HFFc6 (cell line): ENCODE data around the gene ORM2. TPM values are rescaled to one million over a fixed set of nuclear protein-coding genes. Genes with fewer than 3 reads are reported as not detected.

ENCODE experiments used
- DNase-seq: peaks from one replicate; pipeline ENCODE4 v3.0.0-alpha.2; 2018
- H3K27ac Mint-ChIP-seq: 2 replicates; pipeline ENCODE4 v1.8.0; 2020; ENCODE audit warnings: mild to moderate bottlenecking, mixed read lengths
- H3K27me3 Mint-ChIP-seq: 2 replicates; pipeline ENCODE4 v1.8.0; 2021; ENCODE audit warnings: mild to moderate bottlenecking, moderate library complexity, mixed read lengths; ENCODE audit not compliant: insufficient read depth
- H3K36me3 Mint-ChIP-seq: 2 replicates; pipeline ENCODE4 v1.8.0; 2021; ENCODE audit warnings: low read depth, mixed read lengths
- H3K4me1 Mint-ChIP-seq: 2 replicates; pipeline ENCODE4 v1.8.0; 2020; ENCODE audit warnings: low read depth, mixed read lengths
- H3K4me3 Mint-ChIP-seq: 2 replicates; pipeline ENCODE4 v1.8.0; 2020; ENCODE audit warnings: mild to moderate bottlenecking, moderate library complexity, mixed read lengths
- H3K9me3 Mint-ChIP-seq: 2 replicates; pipeline ENCODE4 v1.8.0; 2020; ENCODE audit warnings: mild to moderate bottlenecking, mixed read lengths
- total RNA-seq, 6 experiments: library from RNA; stranded (reverse); fragmentation: NEBNext Ultra II Directional; extraction: Animal tissue kit (Norgen Biotek cat#: 25700); gene quantifications; 2 replicates in 1 of 6; 3 replicates in 5 of 6; pipeline ENCODE4 v1.2.3, GENCODE V29; 2021
- TF ChIP-seq, protein P1 (sequence below): fragments of 200-600 bp; sonication (generic); IDR thresholded peaks from 2 replicates; pipeline ENCODE4 v1.5.0; 2021; ENCODE audit warnings: antibody characterized with exemption, mild to moderate bottlenecking

The ORM2 gene
- total RNA-seq, 6 experiments from 2014 or later: not detected

DNA sequence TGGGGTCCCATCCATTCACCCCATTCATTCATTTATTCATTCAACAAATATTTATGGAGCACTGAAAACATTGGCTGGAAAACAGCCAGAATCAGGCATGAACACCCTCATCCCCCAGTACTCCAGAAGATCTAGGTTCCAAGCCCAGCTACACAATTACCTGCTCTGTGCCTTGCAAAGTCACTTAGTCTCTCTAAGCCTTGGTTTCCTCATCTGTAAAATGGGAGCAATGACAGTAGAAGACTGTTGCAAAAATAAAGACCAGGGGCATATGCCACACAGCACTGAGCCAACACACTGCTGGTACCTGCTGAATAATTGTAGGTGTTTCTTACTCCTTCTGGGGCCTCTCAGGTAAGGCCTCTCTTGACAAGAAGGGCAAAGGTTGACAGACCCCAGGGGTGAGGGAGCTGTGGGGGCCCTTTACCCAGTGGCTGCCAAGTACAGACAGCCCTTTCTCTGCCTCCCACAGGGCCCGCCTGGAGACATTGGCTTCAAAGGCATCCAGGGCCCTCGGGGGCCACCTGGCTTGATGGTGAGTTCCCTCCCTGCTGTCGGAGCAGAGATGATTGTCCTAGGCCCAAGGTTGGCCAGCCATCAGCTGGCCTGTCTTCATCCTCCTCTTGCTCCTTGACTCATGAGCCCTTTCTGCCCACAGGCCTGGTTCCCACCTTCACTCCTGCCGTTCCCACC lies 29.4 kb upstream of the ORM2 start:
- DNase-seq: no peak
- H3K4me1 Mint-ChIP-seq: no peaks in the 10 kb centered on the region; the same call in 1 of the 2 replicates
- H3K9me3 Mint-ChIP-seq: no peaks in the 10 kb centered on the region
- H3K27me3 Mint-ChIP-seq: peaks cover 2% of the 10 kb centered on the region; the same call in 1 of the 2 replicates
- no peak overlapping the region for H3K27ac Mint-ChIP-seq
- peaks cover 21% of the 10 kb centered on the region for H3K36me3 Mint-ChIP-seq
- TF ChIP-seq, protein P1, sequence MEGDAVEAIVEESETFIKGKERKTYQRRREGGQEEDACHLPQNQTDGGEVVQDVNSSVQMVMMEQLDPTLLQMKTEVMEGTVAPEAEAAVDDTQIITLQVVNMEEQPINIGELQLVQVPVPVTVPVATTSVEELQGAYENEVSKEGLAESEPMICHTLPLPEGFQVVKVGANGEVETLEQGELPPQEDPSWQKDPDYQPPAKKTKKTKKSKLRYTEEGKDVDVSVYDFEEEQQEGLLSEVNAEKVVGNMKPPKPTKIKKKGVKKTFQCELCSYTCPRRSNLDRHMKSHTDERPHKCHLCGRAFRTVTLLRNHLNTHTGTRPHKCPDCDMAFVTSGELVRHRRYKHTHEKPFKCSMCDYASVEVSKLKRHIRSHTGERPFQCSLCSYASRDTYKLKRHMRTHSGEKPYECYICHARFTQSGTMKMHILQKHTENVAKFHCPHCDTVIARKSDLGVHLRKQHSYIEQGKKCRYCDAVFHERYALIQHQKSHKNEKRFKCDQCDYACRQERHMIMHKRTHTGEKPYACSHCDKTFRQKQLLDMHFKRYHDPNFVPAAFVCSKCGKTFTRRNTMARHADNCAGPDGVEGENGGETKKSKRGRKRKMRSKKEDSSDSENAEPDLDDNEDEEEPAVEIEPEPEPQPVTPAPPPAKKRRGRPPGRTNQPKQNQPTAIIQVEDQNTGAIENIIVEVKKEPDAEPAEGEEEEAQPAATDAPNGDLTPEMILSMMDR: no peak
- H3K4me3 Mint-ChIP-seq: no peak overlapping the region

DNA sequence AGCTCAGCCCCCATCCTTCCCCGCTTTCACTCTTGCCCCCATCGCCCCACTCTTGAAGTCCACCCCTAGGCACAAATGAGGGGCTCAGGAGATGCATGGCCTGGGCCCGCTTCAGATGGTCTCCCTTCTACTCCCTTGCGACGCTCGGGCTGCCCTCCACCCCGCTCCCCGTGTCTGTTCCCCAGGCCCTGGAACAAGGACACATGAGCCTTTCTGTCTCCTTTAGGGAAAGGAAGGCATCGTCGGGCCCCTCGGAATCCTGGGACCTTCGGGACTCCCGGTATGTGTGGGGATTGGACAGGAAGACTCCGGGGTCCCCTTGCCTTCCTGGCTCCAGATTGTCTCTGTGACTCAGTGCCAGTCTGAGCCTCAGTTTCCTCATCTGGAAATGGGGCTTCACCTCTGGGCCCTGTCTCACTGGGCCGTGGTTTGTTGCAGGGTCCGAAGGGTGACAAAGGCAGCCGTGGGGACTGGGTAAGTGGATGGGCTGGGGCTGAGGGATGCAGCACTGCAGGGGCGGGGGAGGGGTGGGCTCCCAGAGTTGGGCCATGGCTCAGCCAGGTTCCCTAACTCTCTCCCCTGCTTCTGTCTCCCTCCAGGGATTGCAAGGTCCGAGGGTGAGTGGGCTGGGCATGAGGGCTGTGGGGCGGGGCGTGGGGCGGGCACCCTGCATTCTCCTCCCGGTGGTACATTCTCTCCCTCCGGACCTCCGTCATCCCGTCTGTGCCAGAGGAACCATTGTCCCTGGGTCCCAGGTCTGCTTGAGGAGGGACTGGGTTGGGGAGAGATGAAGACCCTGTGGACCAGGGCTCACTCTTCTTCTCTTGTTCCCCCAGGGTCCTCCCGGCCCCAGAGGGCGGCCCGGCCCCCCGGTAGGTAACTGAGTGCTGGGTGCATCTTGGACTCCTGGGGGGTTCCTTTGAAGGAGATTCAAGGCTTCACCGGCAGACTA lies 28.5 kb upstream of the ORM2 start:
- H3K36me3 Mint-ChIP-seq: peaks cover 12% of the 10 kb centered on the region
- no peaks in the 10 kb centered on the region; the same call in 1 of the 2 replicates for H3K4me1 Mint-ChIP-seq
- H3K4me3 Mint-ChIP-seq: no peak overlapping the region
- TF ChIP-seq, protein P1: no peak
- peaks cover 2% of the 10 kb centered on the region; the same call in 1 of the 2 replicates for H3K27me3 Mint-ChIP-seq
- no peaks in the 10 kb centered on the region for H3K9me3 Mint-ChIP-seq
- DNase-seq: no peak
- H3K27ac Mint-ChIP-seq: no peak overlapping the region

DNA sequence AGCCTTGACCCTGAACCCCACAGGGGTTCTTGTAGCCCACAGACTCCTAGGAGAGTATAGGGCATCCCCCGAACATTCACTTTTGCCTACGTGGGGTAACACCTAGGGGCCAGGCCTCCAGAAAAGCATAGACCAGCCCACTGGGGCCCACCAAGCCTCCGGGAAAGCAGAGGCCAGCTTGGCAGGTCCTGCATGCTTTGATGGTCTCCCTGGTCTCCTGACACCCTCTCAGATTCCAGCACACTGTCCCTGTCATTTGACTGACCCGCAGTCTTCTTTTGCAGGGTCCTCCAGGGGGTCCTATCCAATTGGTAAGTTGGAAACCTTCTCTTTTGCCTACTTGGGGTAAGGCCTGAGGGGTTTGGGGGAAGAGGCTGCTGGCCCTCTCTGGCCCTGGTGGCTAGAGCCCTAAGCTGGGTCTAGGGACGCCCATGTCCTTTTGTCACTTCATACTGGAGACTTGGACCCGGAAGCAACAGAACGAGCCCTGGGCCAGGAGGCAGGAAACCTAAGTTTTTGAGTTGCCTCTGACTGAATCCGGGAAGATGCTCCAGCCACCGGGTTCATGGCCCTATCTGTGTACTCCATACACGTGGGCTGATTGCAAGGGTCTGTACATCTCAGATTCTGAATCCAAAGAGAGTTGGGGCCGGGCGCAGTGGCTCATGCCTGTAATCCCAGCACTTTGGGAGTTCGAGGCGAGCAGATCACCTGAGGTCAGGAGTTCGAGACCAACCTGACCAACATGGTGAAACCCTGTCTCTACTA lies 27.7 kb upstream of the ORM2 start:
- Mint-ChIP-seq H3K4me1 (no peaks in the 10 kb centered on the region; the same call in 1 of the 2 replicates), H3K27me3 (peaks cover 2% of the 10 kb centered on the region; the same call in 1 of the 2 replicates), H3K9me3 (no peaks in the 10 kb centered on the region), H3K27ac (no peak overlapping the region), H3K4me3 (no peak overlapping the region), H3K36me3 (peaks cover 5% of the 10 kb centered on the region; the same call in 1 of the 2 replicates)
- TF ChIP-seq, protein P1: no peak
- DNase-seq: no peak

DNA sequence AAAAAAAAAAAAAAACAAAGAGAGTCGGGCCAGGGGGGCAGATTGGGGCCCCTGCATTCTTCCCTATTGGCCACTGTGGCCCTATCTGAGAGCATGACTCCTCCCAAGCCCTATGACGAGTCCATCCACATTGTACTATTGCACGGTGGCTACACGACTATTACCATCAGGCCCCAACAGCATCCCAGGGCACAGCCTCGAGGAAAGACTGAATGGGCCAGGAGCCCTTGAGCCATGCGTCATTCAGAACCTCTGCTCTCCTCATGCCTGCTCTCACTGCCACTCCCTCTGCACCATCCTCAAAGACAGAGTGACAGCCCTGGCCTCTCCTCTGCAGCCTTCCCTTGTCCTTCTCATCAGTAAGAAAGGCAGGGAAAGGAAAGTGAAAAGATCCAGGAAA lies 26.9 kb upstream of the ORM2 start:
- Mint-ChIP-seq H3K4me3 (no peak overlapping the region), H3K36me3 (peaks cover 7% of the 10 kb centered on the region), H3K9me3 (no peaks in the 10 kb centered on the region), H3K27ac (no peak overlapping the region), H3K4me1 (peaks cover 3% of the 10 kb centered on the region; the same call in 1 of the 2 replicates), H3K27me3 (peaks cover 5% of the 10 kb centered on the region)
- DNase-seq: no peak
- TF ChIP-seq, protein P1: no peak

DNA sequence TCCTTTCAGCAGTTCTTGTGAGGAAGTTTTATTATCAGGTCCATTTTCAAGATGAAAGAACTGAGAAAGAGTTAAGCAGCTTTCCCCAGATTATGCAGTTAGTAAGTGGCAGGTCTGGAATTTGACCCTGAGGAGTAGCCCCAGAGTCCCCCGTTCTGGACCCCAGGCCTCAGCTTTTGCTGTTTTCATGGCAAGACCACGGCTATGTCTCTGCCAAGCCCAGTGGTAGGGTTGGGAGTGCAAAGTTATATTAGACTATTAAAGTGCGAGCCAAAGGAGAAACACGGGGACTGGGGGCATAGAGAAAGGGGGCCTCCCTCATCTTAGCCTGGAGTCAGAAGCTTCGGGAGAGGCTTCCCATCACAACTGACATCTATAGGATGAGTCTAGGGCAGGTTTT lies 26.1 kb upstream of the ORM2 start:
- H3K27ac Mint-ChIP-seq: no peak overlapping the region
- peaks cover 5% of the 10 kb centered on the region; the same call in 1 of the 2 replicates for H3K4me1 Mint-ChIP-seq
- H3K27me3 Mint-ChIP-seq: peaks cover 3% of the 10 kb centered on the region; the same call in 1 of the 2 replicates
- H3K9me3 Mint-ChIP-seq: no peaks in the 10 kb centered on the region
- H3K4me3 Mint-ChIP-seq: no peak overlapping the region
- TF ChIP-seq, protein P1: no peak
- DNase-seq: no peak
- H3K36me3 Mint-ChIP-seq: peaks cover 11% of the 10 kb centered on the region
